WI38 (cell line): ENCODE data around the gene NRIP3.

ENCODE experiments used
- H3K4me3 ChIP-seq: 2 replicates; pipeline ENCODE4 v1.5.1; 2011; ENCODE audit warnings: low read depth, mild to moderate bottlenecking, control low read depth, low read length
- CTCF ChIP-seq: IDR thresholded peaks from 2 replicates; pipeline ENCODE4 v1.5.1; 2012; ENCODE audit warnings: low read depth, mild to moderate bottlenecking, control low read depth, low read length

Gene NRIP3

DNA sequence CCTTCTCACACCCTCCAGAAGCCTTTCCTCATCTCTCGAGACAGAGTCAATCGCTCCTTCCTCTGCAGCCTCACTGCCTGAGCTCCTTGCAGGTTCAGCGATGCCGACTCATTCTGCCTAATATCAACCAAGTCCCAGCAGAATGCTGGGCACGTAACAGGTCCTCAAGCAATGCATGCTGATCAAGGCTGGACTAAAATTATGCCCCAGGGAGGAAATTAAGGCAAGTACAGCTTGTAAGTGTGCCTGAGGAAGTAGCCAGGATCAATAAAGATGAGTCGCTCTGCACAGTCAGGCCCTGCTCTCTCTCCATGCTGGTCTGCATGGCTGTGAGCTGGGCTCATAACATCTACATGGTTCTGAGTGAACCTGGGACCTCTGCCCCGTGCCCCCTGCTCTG, 25.6 kb upstream of the NRIP3 start:
- no peak for TF ChIP-seq CTCF
- no peak overlapping the region for H3K4me3 ChIP-seq

GRCh38 chr11:9028581-9028980, 24.8 kb upstream of the NRIP3 start:
- H3K4me3 ChIP-seq: no peak overlapping the region
- TF ChIP-seq CTCF: no peak

DNA sequence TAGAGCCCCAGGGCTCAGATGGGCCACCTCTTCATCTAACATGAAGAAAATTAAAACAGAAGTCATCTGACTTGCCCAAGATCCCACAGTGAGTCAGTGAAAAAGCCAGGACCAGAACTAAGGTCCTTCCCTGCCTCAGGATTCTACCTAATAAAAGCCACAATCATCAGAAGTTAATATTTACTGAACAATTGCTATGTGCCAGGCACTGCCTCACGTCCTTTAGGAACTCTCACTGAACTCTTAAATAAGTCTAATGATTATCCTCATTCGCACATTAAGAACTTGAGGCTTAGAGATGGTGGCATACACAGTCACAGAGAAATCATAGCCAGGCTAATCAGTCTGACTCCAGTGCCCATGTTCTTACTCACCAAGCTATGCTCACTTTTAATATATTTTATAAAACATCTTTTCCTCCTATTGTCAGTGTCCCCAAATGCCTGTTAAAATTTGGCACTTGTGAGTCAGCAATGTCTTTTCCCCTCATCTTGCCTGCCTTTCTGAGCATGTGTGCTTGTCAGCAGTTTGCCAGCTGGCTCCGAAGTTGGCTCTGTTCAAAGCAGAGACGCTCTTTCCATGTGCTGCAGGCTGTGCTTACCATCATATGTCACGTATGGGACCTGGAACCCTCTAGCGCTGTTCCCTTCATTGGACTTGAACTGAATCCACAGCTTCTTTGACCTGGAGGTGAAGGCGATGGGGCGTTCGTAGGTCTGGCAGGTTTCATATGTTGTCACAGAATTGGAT, 21.5 kb upstream of the NRIP3 start:
- no peak overlapping the region for H3K4me3 ChIP-seq
- TF ChIP-seq CTCF: no peak

GRCh38 chr11:9022961-9023680, 19.3 kb upstream of the NRIP3 start:
- H3K4me3 ChIP-seq: no peak overlapping the region
- no peak for TF ChIP-seq CTCF

DNA sequence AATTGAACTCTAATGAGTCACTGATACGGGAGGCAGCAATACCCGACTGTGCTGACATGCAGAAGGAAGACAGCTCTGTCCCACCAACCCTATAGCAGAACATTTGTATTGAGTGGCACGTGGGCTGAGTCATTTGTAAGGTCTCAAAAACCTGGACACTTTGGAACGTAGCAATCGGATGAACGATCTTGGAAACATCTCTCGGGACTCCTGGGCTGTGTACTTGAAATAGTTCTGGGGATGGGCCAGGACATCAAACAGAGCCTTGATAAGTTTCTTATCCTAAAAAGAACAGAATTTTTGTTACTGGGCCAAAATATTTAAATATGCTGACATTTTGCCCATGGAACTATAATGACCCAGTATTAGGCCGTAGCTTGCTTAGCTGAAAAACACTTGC, 17.1 kb upstream of the NRIP3 start:
- no peak for TF ChIP-seq CTCF
- no peak overlapping the region for H3K4me3 ChIP-seq

DNA sequence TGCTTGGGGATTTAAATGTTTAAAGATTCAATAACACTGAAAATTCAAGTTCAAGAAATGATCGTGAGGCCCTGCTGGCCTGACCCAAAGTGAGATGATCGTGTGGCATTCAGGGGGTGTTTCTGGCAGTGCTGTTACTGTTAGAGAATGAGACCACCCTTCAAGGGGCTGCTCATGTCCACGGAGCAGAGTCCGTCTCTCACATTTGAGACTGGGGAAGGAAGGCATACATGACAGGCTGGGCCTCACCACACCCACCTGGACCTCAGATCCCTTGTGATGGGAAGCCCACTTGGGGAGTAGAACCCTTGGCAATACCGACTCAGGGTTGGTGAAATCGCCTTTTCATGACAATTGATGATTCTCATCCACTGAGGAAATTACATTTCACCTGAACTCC, 16.1 kb upstream of the NRIP3 start:
- no peak overlapping the region for H3K4me3 ChIP-seq
- no peak for TF ChIP-seq CTCF

DNA sequence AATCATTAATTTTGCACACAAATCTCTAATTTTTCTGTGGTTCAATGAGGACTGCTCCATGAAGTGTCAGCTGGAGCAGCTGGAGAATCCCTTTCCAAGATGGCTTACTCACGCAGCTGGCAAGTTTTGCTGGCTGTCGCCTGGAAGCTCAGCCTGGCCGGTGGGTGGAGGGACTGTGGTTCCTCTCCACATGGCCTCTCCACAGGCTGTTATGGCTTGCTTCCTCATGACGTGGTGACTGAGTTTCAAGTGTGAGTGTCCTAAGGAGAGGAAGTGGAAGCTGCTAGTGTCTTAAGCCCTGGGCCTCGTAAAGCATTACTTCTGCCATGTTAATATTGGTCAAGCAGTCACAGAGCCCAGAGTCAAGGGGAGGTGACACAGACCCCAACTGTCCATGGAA, 14.0 kb upstream of the NRIP3 start:
- H3K4me3 ChIP-seq: no peak overlapping the region
- no peak for TF ChIP-seq CTCF
